PFSK-1 (cell line): Measurements from ENCODE around the gene DCAKD. TPM values are rescaled to one million over a fixed set of nuclear protein-coding genes. Genes with fewer than 3 reads are reported as not detected.

Experiments
- FOXP2 ChIP-seq: optimal IDR thresholded peaks from 2 replicates; pipeline ENCODE3; 2011; ENCODE audit warnings: borderline replicate concordance, control low read depth, inconsistent platforms; ENCODE audit not compliant: insufficient read depth; ENCODE audit errors: extremely low read length, extremely low read depth
- POLR2AphosphoS5 ChIP-seq: IDR thresholded peaks from 2 replicates; pipeline ENCODE4 v1.6.1; 2012; ENCODE audit warnings: low read depth, mild to moderate bottlenecking, control low read depth, low read length, moderate library complexity
- SIN3A ChIP-seq: IDR thresholded peaks from 2 replicates; pipeline ENCODE4 v1.6.1; 2012; ENCODE audit warnings: mild to moderate bottlenecking, low read length, moderate library complexity, borderline replicate concordance; ENCODE audit not compliant: insufficient read depth
- TAF1 ChIP-seq: IDR thresholded peaks from 2 replicates; pipeline ENCODE4 v1.6.1; 2012; ENCODE audit warnings: low read length, control low read depth, borderline replicate concordance; ENCODE audit not compliant: insufficient read depth
- polyA plus RNA-seq: library from polyadenylated mRNA; unstranded; fragments of >200 nt; gene quantifications from one replicate; pipeline ENCODE4 v1.2.1, GENCODE V29; 2012; ENCODE audit warnings: low read depth, missing spikeins; ENCODE audit not compliant: insufficient read length
- TF ChIP-seq, protein P1 (sequence below), 2 experiments: IDR thresholded peaks; 2 replicates each; pipeline versions ENCODE4 v1.6.1 to v1.8.0; 2011 to 2012; ENCODE audit warnings: low read depth in 2 of 2, low read length in 2 of 2, control low read depth in 1 of 2, inconsistent platforms in 1 of 2, mild to moderate bottlenecking in 1 of 2, moderate library complexity in 1 of 2; ENCODE audit not compliant: insufficient read depth in 1 of 2

DCAKD gene, protein sequence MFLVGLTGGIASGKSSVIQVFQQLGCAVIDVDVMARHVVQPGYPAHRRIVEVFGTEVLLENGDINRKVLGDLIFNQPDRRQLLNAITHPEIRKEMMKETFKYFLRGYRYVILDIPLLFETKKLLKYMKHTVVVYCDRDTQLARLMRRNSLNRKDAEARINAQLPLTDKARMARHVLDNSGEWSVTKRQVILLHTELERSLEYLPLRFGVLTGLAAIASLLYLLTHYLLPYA
- polyA plus RNA-seq: 60.2 TPM

DNA sequence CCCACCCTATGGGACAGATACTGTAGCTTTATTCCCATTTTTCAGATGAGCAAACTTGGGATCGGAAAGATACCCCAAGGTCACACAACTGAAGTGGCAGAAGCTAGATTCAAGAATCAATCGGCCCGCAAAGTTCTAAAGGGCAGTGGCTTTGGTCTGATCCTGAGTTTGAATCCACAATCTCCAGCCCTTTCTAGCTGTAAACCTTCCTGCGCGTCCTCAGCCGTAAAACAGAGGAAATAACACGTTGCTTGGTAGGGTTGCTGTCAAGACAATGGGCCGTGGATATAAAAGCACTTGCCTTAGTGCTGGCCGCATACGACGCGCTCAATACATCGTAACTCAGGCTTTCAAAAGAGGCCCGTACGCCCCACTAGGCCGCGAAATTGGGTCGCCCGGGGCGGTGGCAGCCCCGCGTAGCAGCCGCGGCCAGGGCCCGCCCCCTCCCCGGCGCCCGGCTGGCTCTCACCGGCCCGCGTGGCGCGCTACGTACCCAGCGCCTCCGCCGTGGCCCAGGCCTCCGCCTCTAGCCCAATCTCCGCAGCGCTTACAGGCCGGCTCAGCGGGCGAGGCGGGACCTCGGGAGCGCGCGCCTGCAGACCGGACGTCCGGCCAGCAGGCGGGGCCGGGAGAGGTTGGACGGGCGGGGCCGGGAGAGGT lies at the start of gene DCAKD:
Gene DCAKD (minus strand): TSS at position 573 of the 660 bp plus-strand sequence. CDS start 16,747 bp downstream, outside the sequence.
- peak; percentile 90 for TF ChIP-seq FOXP2
- TF ChIP-seq TAF1: 0 out of 2 replicates have a peak, but pooled peaks have one; percentile 20
- TF ChIP-seq SIN3A: no peak
- TF ChIP-seq, protein P1, sequence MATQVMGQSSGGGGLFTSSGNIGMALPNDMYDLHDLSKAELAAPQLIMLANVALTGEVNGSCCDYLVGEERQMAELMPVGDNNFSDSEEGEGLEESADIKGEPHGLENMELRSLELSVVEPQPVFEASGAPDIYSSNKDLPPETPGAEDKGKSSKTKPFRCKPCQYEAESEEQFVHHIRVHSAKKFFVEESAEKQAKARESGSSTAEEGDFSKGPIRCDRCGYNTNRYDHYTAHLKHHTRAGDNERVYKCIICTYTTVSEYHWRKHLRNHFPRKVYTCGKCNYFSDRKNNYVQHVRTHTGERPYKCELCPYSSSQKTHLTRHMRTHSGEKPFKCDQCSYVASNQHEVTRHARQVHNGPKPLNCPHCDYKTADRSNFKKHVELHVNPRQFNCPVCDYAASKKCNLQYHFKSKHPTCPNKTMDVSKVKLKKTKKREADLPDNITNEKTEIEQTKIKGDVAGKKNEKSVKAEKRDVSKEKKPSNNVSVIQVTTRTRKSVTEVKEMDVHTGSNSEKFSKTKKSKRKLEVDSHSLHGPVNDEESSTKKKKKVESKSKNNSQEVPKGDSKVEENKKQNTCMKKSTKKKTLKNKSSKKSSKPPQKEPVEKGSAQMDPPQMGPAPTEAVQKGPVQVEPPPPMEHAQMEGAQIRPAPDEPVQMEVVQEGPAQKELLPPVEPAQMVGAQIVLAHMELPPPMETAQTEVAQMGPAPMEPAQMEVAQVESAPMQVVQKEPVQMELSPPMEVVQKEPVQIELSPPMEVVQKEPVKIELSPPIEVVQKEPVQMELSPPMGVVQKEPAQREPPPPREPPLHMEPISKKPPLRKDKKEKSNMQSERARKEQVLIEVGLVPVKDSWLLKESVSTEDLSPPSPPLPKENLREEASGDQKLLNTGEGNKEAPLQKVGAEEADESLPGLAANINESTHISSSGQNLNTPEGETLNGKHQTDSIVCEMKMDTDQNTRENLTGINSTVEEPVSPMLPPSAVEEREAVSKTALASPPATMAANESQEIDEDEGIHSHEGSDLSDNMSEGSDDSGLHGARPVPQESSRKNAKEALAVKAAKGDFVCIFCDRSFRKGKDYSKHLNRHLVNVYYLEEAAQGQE (IDR thresholded peaks at IDR 0.05; ENCODE audit: insufficient read depth in 1 of 2, low read depth in 2 of 2, low read length in 2 of 2): no peak
- TF ChIP-seq POLR2AphosphoS5: peak; percentile 70

DNA sequence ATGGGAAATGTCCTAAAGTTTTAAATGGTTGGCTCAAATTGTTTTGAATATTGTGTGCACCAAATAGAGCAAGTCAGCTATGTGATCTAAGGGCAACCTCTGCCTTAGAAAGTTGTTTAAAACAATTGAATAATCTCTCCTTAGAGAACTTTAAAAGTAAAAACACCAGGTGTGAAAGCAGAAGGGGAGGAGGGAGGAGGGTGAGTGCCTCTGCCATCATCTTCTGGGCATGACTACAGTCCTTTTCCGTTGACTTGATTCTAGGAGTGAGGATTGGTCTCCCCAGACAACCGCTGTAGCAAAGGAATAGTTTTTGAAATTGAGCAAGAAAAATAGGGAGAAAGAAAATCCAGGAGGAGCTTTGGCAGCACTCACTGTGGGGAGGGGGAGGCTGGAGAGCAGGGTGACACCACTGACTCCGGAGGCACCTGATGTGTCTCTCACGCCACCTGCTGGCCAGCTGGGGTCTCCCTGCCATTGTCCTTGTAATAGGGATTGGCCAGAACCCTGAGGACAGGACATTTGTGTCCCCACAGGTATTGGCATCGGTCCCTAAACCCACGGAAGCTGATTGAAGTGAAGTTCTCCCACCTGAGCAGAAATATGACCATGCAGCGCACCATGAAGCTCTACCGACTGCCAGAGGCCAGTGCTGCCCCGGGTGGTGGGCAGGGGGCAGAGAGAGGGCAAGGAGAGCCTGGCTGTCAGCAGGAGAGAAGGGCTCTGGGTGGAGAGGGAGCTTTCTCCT lies 47.6 kb upstream of the DCAKD start:
- TF ChIP-seq POLR2AphosphoS5 (no peak), FOXP2 (no peak), SIN3A (no peak), TAF1 (no peak)
- TF ChIP-seq, protein P1 (IDR thresholded peaks at IDR 0.05; ENCODE audit: insufficient read depth in 1 of 2, low read depth in 2 of 2, low read length in 2 of 2): no peak

DNA sequence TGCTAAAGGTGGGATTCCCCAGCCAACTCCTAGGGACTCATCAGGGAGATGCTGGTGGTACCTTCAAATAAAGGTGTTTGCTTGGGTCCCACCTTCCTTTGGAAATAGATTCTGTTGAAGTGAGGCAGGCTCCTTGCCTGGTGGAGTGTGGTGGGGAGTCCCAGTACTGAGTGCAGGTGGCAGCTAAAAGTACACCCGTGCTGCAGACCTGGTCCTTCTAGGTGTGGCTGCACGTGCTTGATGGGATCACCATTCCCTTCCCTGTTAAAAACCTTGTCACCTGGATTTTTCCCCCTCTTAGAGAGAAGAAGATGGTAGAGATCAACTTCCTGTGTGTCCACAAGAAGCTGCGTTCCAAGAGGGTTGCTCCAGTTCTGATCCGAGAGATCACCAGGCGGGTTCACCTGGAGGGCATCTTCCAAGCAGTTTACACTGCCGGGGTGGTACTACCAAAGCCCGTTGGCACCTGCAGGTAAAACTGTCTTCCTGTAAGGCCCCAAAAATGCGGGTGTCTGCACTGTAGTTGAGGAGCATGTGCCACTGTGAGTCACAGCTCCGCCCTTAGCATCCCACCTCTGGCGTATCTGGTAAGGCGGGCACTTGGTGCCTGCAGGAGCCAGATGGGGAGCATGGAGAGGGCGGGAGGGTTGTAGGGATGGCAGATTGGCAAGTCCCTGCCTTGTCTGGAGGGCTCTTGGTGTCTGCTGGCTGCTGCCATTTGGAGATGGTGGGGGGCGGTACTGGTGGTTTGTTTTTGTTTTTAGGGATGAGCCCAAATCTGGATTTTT lies 46.8 kb upstream of the DCAKD start:
- TF ChIP-seq FOXP2 (no peak), SIN3A (no peak), TAF1 (no peak), POLR2AphosphoS5 (no peak)
- TF ChIP-seq, protein P1 (IDR thresholded peaks at IDR 0.05; ENCODE audit: insufficient read depth in 1 of 2, low read depth in 2 of 2, low read length in 2 of 2): no peak

DNA sequence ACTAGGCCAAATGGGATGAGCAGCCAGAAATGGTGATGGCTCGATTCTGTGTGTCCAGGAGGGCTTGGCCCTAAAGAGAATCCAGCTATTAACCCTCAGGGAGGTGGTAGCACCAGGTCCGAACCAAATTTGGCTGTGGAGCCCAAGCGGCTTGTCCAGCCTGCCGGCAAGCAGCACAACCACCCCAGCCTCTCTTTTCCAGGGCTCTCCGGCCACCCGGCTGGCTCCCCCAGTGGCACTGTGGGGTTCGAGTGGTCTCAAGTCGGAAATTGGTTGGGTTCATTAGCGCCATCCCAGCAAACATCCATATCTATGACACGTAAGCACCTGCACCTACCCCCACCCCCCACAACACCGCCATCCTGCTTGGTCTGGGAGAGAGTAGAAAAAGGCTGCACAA lies 45.5 kb upstream of the DCAKD start:
- TF ChIP-seq TAF1 (no peak), FOXP2 (no peak), POLR2AphosphoS5 (no peak), SIN3A (no peak)
- TF ChIP-seq, protein P1 (IDR thresholded peaks at IDR 0.05; ENCODE audit: insufficient read depth in 1 of 2, low read depth in 2 of 2, low read length in 2 of 2): no peak
